ENCODE data around the gene ARFIP2.

Gene ARFIP2

GRCh38 chr11:6489306-6489705, 8.2 kb upstream of the ARFIP2 start:
- H3K27me3 Mint-ChIP-seq = no peaks in the 10 kb centered on the region
- peaks cover 11% of the 10 kb centered on the region for H3K4me1 Mint-ChIP-seq (ENCODE audit: low read depth)

GRCh38 chr11:6488821-6489220, 7.7 kb upstream of the ARFIP2 start:
- Mint-ChIP-seq H3K4me3 (no peak overlapping the region), H3K27ac (no peak overlapping the region), H3K9me3 (no peaks in the 10 kb centered on the region), H3K4me1 (ENCODE audit: low read depth) (peaks cover 11% of the 10 kb centered on the region), H3K27me3 (no peaks in the 10 kb centered on the region), H3K36me3 (ENCODE audit: low read depth) (peaks cover 39% of the 10 kb centered on the region)

More at GRCh38 chr11:6489306-6489705, 8.2 kb upstream of the ARFIP2 start:
- no peak overlapping the region for H3K27ac Mint-ChIP-seq
- H3K4me3 Mint-ChIP-seq = no peak overlapping the region
- H3K36me3 Mint-ChIP-seq (ENCODE audit: low read depth) = peaks cover 44% of the 10 kb centered on the region
- H3K9me3 Mint-ChIP-seq = no peaks in the 10 kb centered on the region

- H3K9me3 Mint-ChIP-seq = no peaks in the 10 kb centered on the region
- no peak overlapping the region for H3K4me3 Mint-ChIP-seq
- H3K27me3 Mint-ChIP-seq = no peaks in the 10 kb centered on the region
- peak overlapping the region; percentile 51 for H3K27ac Mint-ChIP-seq
- peaks cover 14% of the 10 kb centered on the region for H3K4me1 Mint-ChIP-seq (ENCODE audit: low read depth)
- H3K36me3 Mint-ChIP-seq (ENCODE audit: low read depth) = peaks cover 38% of the 10 kb centered on the region
Measured at GRCh38 chr11:6488342-6488741, 7.2 kb upstream of the ARFIP2 start.

- Mint-ChIP-seq H3K4me3 (no peak overlapping the region), H3K9me3 (no peaks in the 10 kb centered on the region), H3K4me1 (ENCODE audit: low read depth) (peaks cover 27% of the 10 kb centered on the region), H3K36me3 (ENCODE audit: low read depth) (peaks cover 38% of the 10 kb centered on the region), H3K27ac (no peak overlapping the region), H3K27me3 (no peaks in the 10 kb centered on the region)
Measured at GRCh38 chr11:6486938-6487337, 5.8 kb upstream of the ARFIP2 start.

GRCh38 chr11:6486256-6486655, 5.1 kb upstream of the ARFIP2 start:
- Mint-ChIP-seq H3K4me3 (no peak overlapping the region), H3K4me1 (ENCODE audit: low read depth) (peaks cover 27% of the 10 kb centered on the region), H3K27me3 (no peaks in the 10 kb centered on the region), H3K27ac (no peak overlapping the region), H3K9me3 (no peaks in the 10 kb centered on the region), H3K36me3 (ENCODE audit: low read depth) (peaks cover 32% of the 10 kb centered on the region)

- Mint-ChIP-seq H3K9me3 (no peaks in the 10 kb centered on the region), H3K27me3 (no peaks in the 10 kb centered on the region), H3K4me3 (no peak overlapping the region), H3K36me3 (ENCODE audit: low read depth) (peaks cover 32% of the 10 kb centered on the region), H3K4me1 (ENCODE audit: low read depth) (peaks cover 32% of the 10 kb centered on the region), H3K27ac (no peak overlapping the region)
Measured at GRCh38 chr11:6485661-6486060, 4.5 kb upstream of the ARFIP2 start.

GRCh38 chr11:6483015-6483414, 1.9 kb upstream of the ARFIP2 start:
- Mint-ChIP-seq H3K4me3 (peak overlapping the region; percentile 95), H3K27ac (peak overlapping the region; percentile 96), H3K9me3 (no peaks in the 10 kb centered on the region), H3K4me1 (ENCODE audit: low read depth) (peaks cover 47% of the 10 kb centered on the region), H3K27me3 (no peaks in the 10 kb centered on the region), H3K36me3 (ENCODE audit: low read depth) (peaks cover 24% of the 10 kb centered on the region)

GRCh38 chr11:6482441-6482840, 1.3 kb upstream of the ARFIP2 start:
- Mint-ChIP-seq H3K27me3 (no peaks in the 10 kb centered on the region), H3K36me3 (ENCODE audit: low read depth) (peaks cover 28% of the 10 kb centered on the region), H3K27ac (peak overlapping the region; percentile 96), H3K4me1 (ENCODE audit: low read depth) (peaks cover 41% of the 10 kb centered on the region), H3K9me3 (no peaks in the 10 kb centered on the region), H3K4me3 (peak overlapping the region; percentile 95)

GRCh38 chr11:6481924-6482275, 769 bp upstream of the ARFIP2 start:
- H3K9me3 Mint-ChIP-seq = no peaks in the 10 kb centered on the region
- no peaks in the 10 kb centered on the region for H3K27me3 Mint-ChIP-seq
- peaks cover 33% of the 10 kb centered on the region for H3K36me3 Mint-ChIP-seq (ENCODE audit: low read depth)
- H3K4me3 Mint-ChIP-seq = peak overlapping the region; percentile 95
- peaks cover 41% of the 10 kb centered on the region for H3K4me1 Mint-ChIP-seq (ENCODE audit: low read depth)
- H3K27ac Mint-ChIP-seq = peak overlapping the region; percentile 96

- H3K9me3 Mint-ChIP-seq = no peaks in the 10 kb centered on the region
- H3K27me3 Mint-ChIP-seq = no peaks in the 10 kb centered on the region
- peak overlapping the region; percentile 96 for H3K27ac Mint-ChIP-seq
- peaks cover 41% of the 10 kb centered on the region for H3K4me1 Mint-ChIP-seq (ENCODE audit: low read depth)
- H3K36me3 Mint-ChIP-seq (ENCODE audit: low read depth) = peaks cover 38% of the 10 kb centered on the region
- H3K4me3 Mint-ChIP-seq = peak overlapping the region; percentile 95
Measured at GRCh38 chr11:6480299-6480914, 724 bp downstream of the ARFIP2 start.

- H3K4me1 Mint-ChIP-seq (ENCODE audit: low read depth) = peaks cover 36% of the 10 kb centered on the region
- peaks cover 23% of the 10 kb centered on the region for H3K36me3 Mint-ChIP-seq (ENCODE audit: low read depth)
- no peaks in the 10 kb centered on the region for H3K9me3 Mint-ChIP-seq
- no peak overlapping the region for H3K4me3 Mint-ChIP-seq
- no peaks in the 10 kb centered on the region for H3K27me3 Mint-ChIP-seq
- H3K27ac Mint-ChIP-seq = no peak overlapping the region
Measured at GRCh38 chr11:6476571-6476970, 4.6 kb downstream of the ARFIP2 start.

- H3K4me3 Mint-ChIP-seq = no peak overlapping the region
- no peak overlapping the region for H3K27ac Mint-ChIP-seq
Measured at GRCh38 chr11:6475936-6476335, 5.2 kb downstream of the ARFIP2 start.

GRCh38 chr11:6474806-6475500, 6.2 kb downstream of the ARFIP2 start:
- no peak overlapping the region for H3K27ac Mint-ChIP-seq

More at GRCh38 chr11:6475936-6476335, 5.2 kb downstream of the ARFIP2 start:
- H3K27me3 Mint-ChIP-seq = no peaks in the 10 kb centered on the region
- peaks cover 34% of the 10 kb centered on the region for H3K4me1 Mint-ChIP-seq (ENCODE audit: low read depth)
- H3K36me3 Mint-ChIP-seq (ENCODE audit: low read depth) = peaks cover 23% of the 10 kb centered on the region
- H3K9me3 Mint-ChIP-seq = no peaks in the 10 kb centered on the region

GRCh38 chr11:6474413-6474792, 6.7 kb downstream of the ARFIP2 start:
- H3K9me3 Mint-ChIP-seq = no peaks in the 10 kb centered on the region
- H3K27ac Mint-ChIP-seq = no peak overlapping the region
- no peaks in the 10 kb centered on the region for H3K27me3 Mint-ChIP-seq
- peaks cover 23% of the 10 kb centered on the region for H3K36me3 Mint-ChIP-seq (ENCODE audit: low read depth)
- H3K4me3 Mint-ChIP-seq = peak overlapping the region; percentile 61
- H3K4me1 Mint-ChIP-seq (ENCODE audit: low read depth) = peaks cover 19% of the 10 kb centered on the region

More at GRCh38 chr11:6474806-6475500, 6.2 kb downstream of the ARFIP2 start:
- H3K4me1 Mint-ChIP-seq (ENCODE audit: low read depth) = peaks cover 25% of the 10 kb centered on the region
- peaks cover 23% of the 10 kb centered on the region for H3K36me3 Mint-ChIP-seq (ENCODE audit: low read depth)
- no peaks in the 10 kb centered on the region for H3K27me3 Mint-ChIP-seq
- peak overlapping the region; percentile 61 for H3K4me3 Mint-ChIP-seq
- no peaks in the 10 kb centered on the region for H3K9me3 Mint-ChIP-seq

- Mint-ChIP-seq H3K27ac (peak within 1 kb of the TSS; percentile 37), H3K36me3 (ENCODE audit: low read depth) (peaks cover 17% of the 10 kb centered on the region), H3K27me3 (no peaks in the 10 kb centered on the region), H3K9me3 (no peaks in the 10 kb centered on the region), H3K4me1 (ENCODE audit: low read depth) (peaks cover 12% of the 10 kb centered on the region), H3K4me3 (peak within 1 kb of the TSS; percentile 81)
Measured at GRCh38 chr11:6473451-6474412, 7.4 kb downstream of the ARFIP2 start, which contains the start of gene TRIM3. Gene TRIM3, minus strand, starts transcription at chr11:6473941. Its CDS starts 8,246 bp downstream, at chr11:6465695.

All from stimulated activated naive CD8-positive, alpha-beta T cell treated with anti-CD3 and anti-CD28 coated beads, Interleukin-15, Interleukin-2, amounts not matched to agents 100 ng/mL and 50 ng/mL, for 24 hours (primary cell).